MM.1S (cell line): ENCODE results near the gene KRT12.

Experiments used
- DNase-seq: peaks from one replicate; pipeline ENCODE4 v3.0.0-alpha.2; 2015
- H2AFZ ChIP-seq: fragments of 300-600 bp; sonication (generic); 2 replicates; pipeline ENCODE4 v1.6.0; 2016; ENCODE audit warnings: antibody characterized with exemption, low read length
- H3F3A ChIP-seq: fragments of 300-600 bp; sonication (generic); 2 replicates; pipeline ENCODE4 v1.6.1; 2016; ENCODE audit warnings: mild to moderate bottlenecking, antibody characterized with exemption, low read length, moderate library complexity, mixed read lengths; ENCODE audit not compliant: insufficient read depth
- H3K27ac ChIP-seq: fragments of 300-600 bp; sonication (generic); 2 replicates; pipeline ENCODE4 v1.5.1; 2016; ENCODE audit warnings: mild to moderate bottlenecking, low read length
- H3K27me3 ChIP-seq: fragments of 300-600 bp; sonication (generic); replicated peaks from 2 replicates; pipeline ENCODE4 v1.6.0; 2016; ENCODE audit warnings: low read length; ENCODE audit not compliant: insufficient read depth
- H3K36me3 ChIP-seq: fragments of 300-600 bp; sonication (generic); replicated peaks from 2 replicates; pipeline ENCODE4 v1.6.1; 2016; ENCODE audit warnings: mild to moderate bottlenecking, low read length, mixed read lengths; ENCODE audit not compliant: insufficient read depth
- H3K4me1 ChIP-seq: fragments of 300-600 bp; sonication (generic); 2 replicates; pipeline ENCODE4 v1.6.1; 2016; ENCODE audit warnings: low read length, mixed read lengths
- H3K4me2 ChIP-seq: fragments of 300-600 bp; sonication (generic); 2 replicates; pipeline ENCODE4 v1.6.0; 2016; ENCODE audit warnings: low read depth, low read length
- H3K4me3 ChIP-seq: fragments of 300-600 bp; sonication (generic); 2 replicates; pipeline ENCODE4 v1.5.1; 2016; ENCODE audit warnings: low read length, mixed read lengths
- H3K79me2 ChIP-seq: fragments of 300-600 bp; sonication (generic); 2 replicates; pipeline ENCODE4 v1.6.1; 2016; ENCODE audit warnings: mixed run types, low read length, mixed read lengths
- H3K9ac ChIP-seq: fragments of 300-600 bp; sonication (generic); 2 replicates; pipeline ENCODE4 v1.6.1; 2016; ENCODE audit warnings: low read length, mixed read lengths
- H3K9me2 ChIP-seq: fragments of 300-600 bp; sonication (generic); replicated peaks from 2 replicates; pipeline ENCODE4 v1.6.1; 2016; ENCODE audit warnings: mild to moderate bottlenecking, low read length, mixed read lengths; ENCODE audit not compliant: insufficient read depth
- H3K9me3 ChIP-seq: fragments of 300-600 bp; sonication (generic); replicated peaks from 2 replicates; pipeline ENCODE4 v1.6.1; 2016; ENCODE audit warnings: mild to moderate bottlenecking, low read length, mixed read lengths; ENCODE audit not compliant: insufficient read depth
- H4K20me1 ChIP-seq: fragments of 300-600 bp; sonication (generic); 2 replicates; pipeline ENCODE4 v1.6.1; 2016; ENCODE audit warnings: mild to moderate bottlenecking, low read length, moderate library complexity, mixed read lengths; ENCODE audit not compliant: insufficient read depth
- EZH2 ChIP-seq: fragments of 300-600 bp; sonication (generic); optimal IDR thresholded peaks from 2 replicates; pipeline ENCODE3; 2017; ENCODE audit warnings: low read depth, mild to moderate bottlenecking, antibody characterized with exemption, low read length, mixed read lengths
- EZH2phosphoT487 ChIP-seq: fragments of 300-600 bp; sonication (generic); IDR thresholded peaks from 2 replicates; pipeline ENCODE4 v1.6.1; 2018; ENCODE audit warnings: antibody characterized with exemption, low read length
- TF ChIP-seq, protein P1 (sequence below): fragments of 300-600 bp; sonication (generic); IDR thresholded peaks from 2 replicates; pipeline ENCODE4 v1.5.1; 2016; ENCODE audit warnings: antibody characterized with exemption, low read length, mixed read lengths

KRT12 gene

DNA sequence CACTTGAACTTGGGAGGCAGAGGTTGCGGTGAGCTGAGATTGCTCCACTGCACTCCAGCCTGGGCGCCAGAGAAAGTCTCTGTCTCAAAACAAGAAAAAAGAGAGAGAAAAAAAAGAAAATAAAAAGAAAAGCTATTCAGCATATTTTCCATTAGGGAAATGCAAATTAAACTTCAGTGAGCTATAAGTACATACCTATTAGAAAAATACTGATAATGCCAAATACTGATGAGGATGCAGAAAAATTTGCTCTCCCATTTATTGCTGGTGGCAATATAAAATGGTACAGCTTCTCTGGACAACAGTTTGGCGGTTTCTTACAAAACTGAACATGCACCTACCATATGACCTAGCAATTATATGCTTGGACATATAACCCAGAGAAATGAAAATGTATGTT is 54.4 kb downstream of the KRT12 start:
- H3K27me3 ChIP-seq, result no peaks in the 10 kb centered on the region
- no peak for DNase-seq
- TF ChIP-seq, protein P1, sequence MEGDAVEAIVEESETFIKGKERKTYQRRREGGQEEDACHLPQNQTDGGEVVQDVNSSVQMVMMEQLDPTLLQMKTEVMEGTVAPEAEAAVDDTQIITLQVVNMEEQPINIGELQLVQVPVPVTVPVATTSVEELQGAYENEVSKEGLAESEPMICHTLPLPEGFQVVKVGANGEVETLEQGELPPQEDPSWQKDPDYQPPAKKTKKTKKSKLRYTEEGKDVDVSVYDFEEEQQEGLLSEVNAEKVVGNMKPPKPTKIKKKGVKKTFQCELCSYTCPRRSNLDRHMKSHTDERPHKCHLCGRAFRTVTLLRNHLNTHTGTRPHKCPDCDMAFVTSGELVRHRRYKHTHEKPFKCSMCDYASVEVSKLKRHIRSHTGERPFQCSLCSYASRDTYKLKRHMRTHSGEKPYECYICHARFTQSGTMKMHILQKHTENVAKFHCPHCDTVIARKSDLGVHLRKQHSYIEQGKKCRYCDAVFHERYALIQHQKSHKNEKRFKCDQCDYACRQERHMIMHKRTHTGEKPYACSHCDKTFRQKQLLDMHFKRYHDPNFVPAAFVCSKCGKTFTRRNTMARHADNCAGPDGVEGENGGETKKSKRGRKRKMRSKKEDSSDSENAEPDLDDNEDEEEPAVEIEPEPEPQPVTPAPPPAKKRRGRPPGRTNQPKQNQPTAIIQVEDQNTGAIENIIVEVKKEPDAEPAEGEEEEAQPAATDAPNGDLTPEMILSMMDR, result no peak
- no peak for TF ChIP-seq EZH2phosphoT487
- no peak for TF ChIP-seq EZH2
- H3K4me1 ChIP-seq, result no peaks in the 10 kb centered on the region
- no peaks in the 10 kb centered on the region for H3K36me3 ChIP-seq
- H3K9me3 ChIP-seq, result no peaks in the 10 kb centered on the region
- no peaks in the 10 kb centered on the region for H4K20me1 ChIP-seq
- no peak overlapping the region for H3K4me3 ChIP-seq
- no peaks in the 10 kb centered on the region for H3F3A ChIP-seq
- peaks cover 4% of the 10 kb centered on the region; the same call in 1 of the 2 replicates for H3K79me2 ChIP-seq
- no peak overlapping the region for H2AFZ ChIP-seq
- no peak overlapping the region for H3K9ac ChIP-seq
- H3K27ac ChIP-seq, result no peak overlapping the region
- no peak overlapping the region for H3K4me2 ChIP-seq
- H3K9me2 ChIP-seq, result no peaks in the 10 kb centered on the region
